Measurements from ENCODE around the gene WWOX. TPM values are rescaled to one million over a fixed set of nuclear protein-coding genes. Genes with fewer than 3 reads are reported as not detected.

WWOX gene
- total and polyA plus RNA-seq, 2 of the 8 experiments (the other 6 are each of a cell fraction or from before 2014, with no cell fraction given), result 5.4 to 16.7 TPM

GRCh38 chr16:78177987-78178386 lies 78.5 kb downstream of the WWOX start (continued):
- TF ChIP-seq CHD7 (IDR thresholded peaks at IDR 0.05; ENCODE audit: insufficient replicate concordance, low read length) (no peak), SP4 (IDR thresholded peaks at IDR 0.05; ENCODE audit: low read length) (no peak), CEBPB (IDR thresholded peaks at IDR 0.05; ENCODE audit: low read depth, low read length) (no peak), RAD21 (IDR thresholded peaks at IDR 0.05 in 1 of 2, conservative IDR thresholded peaks at IDR 0.05 in 1 of 2; ENCODE audit: low read depth in 2 of 2, low read length in 2 of 2) (no peak)

Data from H1 (cell line).